GM12878 (cell line): ENCODE measurements around the gene REEP2. TPM values are rescaled to one million over a fixed set of nuclear protein-coding genes. Genes with fewer than 3 reads are reported as not detected.

Experiments
- ATAC-seq: fragments of 200-7000 bp; cut with Tn5 transposase; 3 replicates; pipeline ENCODE4 v1.9.1; 2020; ENCODE audit warnings: mild to moderate bottlenecking, moderate library complexity
- BruUV-seq: library from RNA; stranded (reverse); fragments of 400-500 nt; replicated peaks from 2 replicates; lab custom pipeline; 2021; lab: Mats Ljungman, UMichigan
- CTCF ChIA-PET: fragments of 300-600 bp; sonication (Branson Sonifier 250); formaldehyde crosslinking; extraction: SDS; loops from one replicate; lab custom pipeline; 2021; ENCODE audit warnings: inconsistent platforms; lab: Yijun Ruan, JAX
- POLR2A ChIA-PET: fragments of 350-600 bp; formaldehyde crosslinking; extraction: SDS; loops from one replicate; lab custom pipeline; 2021; ENCODE audit warnings: inconsistent platforms; lab: Charles Lee
- RAD21 ChIA-PET: fragments of 300-600 bp; sonication (Branson Sonifier 250); formaldehyde crosslinking; loops from one replicate; lab custom pipeline; 2023; ENCODE audit warnings: antibody characterized with exemption; ENCODE audit not compliant: unreplicated experiment; lab: Charles Lee
- SMC1A ChIA-PET: fragments of 300-600 bp; sonication (Branson Sonifier 250); formaldehyde crosslinking; loops from one replicate; lab custom pipeline; 2023; ENCODE audit not compliant: unreplicated experiment, uncharacterized antibody; lab: Charles Lee
- DNase-seq: peaks from one replicate; pipeline ENCODE4 v3.0.0-alpha.2; 2011; ENCODE audit warnings: low read depth, low spot score
- FAIRE-seq: peaks from 3 replicates; lab custom pipeline; 2011; peaks lifted over from hg19 to GRCh38; lab: Jason Lieb, UNC
- H2AFZ ChIP-seq: 2 replicates; pipeline ENCODE4 v1.6.0; 2011; ENCODE audit warnings: low read depth, low read length, control low read depth; ENCODE audit not compliant: control insufficient read depth
- H3K27ac ChIP-seq: 2 replicates; pipeline ENCODE4 v1.5.1; 2011; ENCODE audit warnings: control low read depth; ENCODE audit not compliant: control insufficient read depth, insufficient read depth
- H3K27me3 ChIP-seq, 2 experiments: replicated peaks in 1 of 2; 2 replicates each; pipeline versions ENCODE4 v1.6.0 to v1.6.1; 2011; ENCODE audit warnings: low read length in 1 of 2; ENCODE audit not compliant: control insufficient read depth in 2 of 2, insufficient read depth in 2 of 2
- H3K36me3 ChIP-seq, 2 experiments: 2 replicates each; pipeline ENCODE4 v1.5.1; 2011; ENCODE audit warnings: low read length in 1 of 2; ENCODE audit not compliant: control insufficient read depth in 2 of 2, insufficient read depth in 2 of 2
- H3K4me1 ChIP-seq: 2 replicates; pipeline ENCODE4 v1.6.1; 2011; ENCODE audit warnings: mild to moderate bottlenecking, low read length, moderate library complexity, mixed read lengths; ENCODE audit not compliant: control insufficient read depth, insufficient read depth
- H3K4me2 ChIP-seq: 2 replicates; pipeline ENCODE4 v1.6.0; 2011; ENCODE audit warnings: control low read depth; ENCODE audit not compliant: control insufficient read depth, insufficient read depth
- H3K4me3 ChIP-seq: fragments of 200-600 bp; sonication (generic); 2 replicates; pipeline ENCODE4 v1.5.1; 2016
- H3K79me2 ChIP-seq: 2 replicates; pipeline ENCODE4 v1.6.0; 2011; ENCODE audit warnings: low read length; ENCODE audit not compliant: control insufficient read depth, insufficient read depth
- H3K9ac ChIP-seq: 2 replicates; pipeline ENCODE4 v1.8.0; 2011; ENCODE audit warnings: low read length, control low read depth, mixed read lengths; ENCODE audit not compliant: control insufficient read depth, insufficient read depth
- H3K9me3 ChIP-seq: replicated peaks from 3 replicates; pipeline ENCODE4 v1.5.1; 2011; ENCODE audit warnings: mild to moderate bottlenecking, low read length; ENCODE audit not compliant: control insufficient read depth, insufficient read depth
- H4K20me1 ChIP-seq: 2 replicates; pipeline ENCODE4 v1.6.0; 2011; ENCODE audit not compliant: control insufficient read depth, insufficient read depth
- ATF7 ChIP-seq: fragments of 450-650 bp; IDR thresholded peaks from 2 replicates; pipeline ENCODE4 v1.6.1; 2016; ENCODE audit warnings: low read depth, mild to moderate bottlenecking
- CHD2 ChIP-seq: IDR thresholded peaks from 2 replicates; pipeline ENCODE4 v1.6.1; 2011; ENCODE audit warnings: low read depth, low read length, improper control_type of control experiment, borderline replicate concordance
- CREM ChIP-seq: IDR thresholded peaks from 2 replicates; pipeline ENCODE4 v1.6.1; 2014; ENCODE audit warnings: antibody characterized with exemption, low read depth
- ELK1 ChIP-seq: IDR thresholded peaks from 2 replicates; pipeline ENCODE4 v1.6.1; 2012; ENCODE audit warnings: low read depth, low read length, improper control_type of control experiment
- ESRRA ChIP-seq: IDR thresholded peaks from 2 replicates; pipeline ENCODE4 v1.6.1; 2012; ENCODE audit warnings: mild to moderate bottlenecking, low read length, improper control_type of control experiment
- ETV6 ChIP-seq, 2 experiments: fragments of 450-650 bp in 1 of 2; IDR thresholded peaks in 1 of 2; conservative IDR thresholded peaks in 1 of 2; 2 replicates each; pipeline ENCODE4 v1.6.1; 2014; ENCODE audit warnings: antibody characterized with exemption in 1 of 2, borderline replicate concordance in 1 of 2, low read depth in 1 of 2, mild to moderate bottlenecking in 1 of 2, moderate library complexity in 1 of 2
- IRF4 ChIP-seq: IDR thresholded peaks from 2 replicates; pipeline ENCODE4 v1.6.1; 2011; ENCODE audit warnings: low read depth, low read length
- MAX ChIP-seq: IDR thresholded peaks from 2 replicates; pipeline ENCODE4 v1.6.1; 2012; ENCODE audit warnings: low read depth, low read length, improper control_type of control experiment
- NFXL1 ChIP-seq: fragments of 450-650 bp; IDR thresholded peaks from 2 replicates; pipeline ENCODE4 v1.6.1; 2017; ENCODE audit warnings: antibody characterized with exemption, mild to moderate bottlenecking, borderline replicate concordance
- NR2F1 ChIP-seq: fragments of 450-650 bp; conservative IDR thresholded peaks from 2 replicates; pipeline ENCODE4 v1.6.1; 2017; ENCODE audit warnings: mild to moderate bottlenecking
- POLR2AphosphoS5 ChIP-seq: IDR thresholded peaks from 2 replicates; pipeline ENCODE4 v1.6.1; 2011; ENCODE audit warnings: mild to moderate bottlenecking, low read length, inconsistent platforms
- RAD21 ChIP-seq: IDR thresholded peaks from 2 replicates; pipeline ENCODE4 v1.6.1; 2011; ENCODE audit warnings: mild to moderate bottlenecking, low read depth, low read length, moderate library complexity; ENCODE audit not compliant: insufficient read depth
- YY1 ChIP-seq: IDR thresholded peaks from 2 replicates; pipeline ENCODE4 v1.6.1; 2011; ENCODE audit warnings: low read depth, mild to moderate bottlenecking, low read length
- ZNF622 ChIP-seq: fragments of 450-650 bp; IDR thresholded peaks from 2 replicates; pipeline ENCODE4 v1.6.1; 2017; ENCODE audit warnings: mild to moderate bottlenecking, inconsistent platforms
- WGBS: methylation state at CpG from one replicate; pipeline ENCODE4 v1.1.6; 2016; ENCODE audit warnings: low lambda C conversion rate; ENCODE audit not compliant: insufficient replicate concordance, insufficient coverage; ENCODE audit errors: missing lambda C conversion rate; 5-methylcytosine and 5-hydroxymethylcytosine counted together
- in situ Hi-C: fragments of 300-500 bp; cut with MboI; formaldehyde crosslinking; loops from 9 replicates; pipeline ENCODE4 v1.14.3; 2018; ENCODE audit warnings: mixed read lengths
- intact Hi-C: fragments of 100-400 bp; cut with micrococcal nuclease; formaldehyde crosslinking; loops from one replicate; pipeline ENCODE4 v1.14.2; 2022; ENCODE audit not compliant: unreplicated experiment
- polyA plus RNA-seq, 11 experiments: library from polyadenylated mRNA; depleted of rRNA in 4 of 11; unstranded in 6 of 11; stranded (reverse) in 5 of 11; fragments of >200 nt; fragmentation: Nextera tagmentation in 4 of 11; fragmentation: Illumina TruSeq in 1 of 11; extraction: Ambion mirVana in 4 of 11; extraction: Trizol in 1 of 11; gene quantifications; 1 replicate in 1 of 11; 2 replicates in 10 of 11; pipeline versions ENCODE4 v1.2.1 to v1.2.3, GENCODE V29; 2011 to 2016; ENCODE audit warnings: inconsistent platforms in 2 of 11, missing spikeins in 2 of 11, low read depth in 1 of 11
- total RNA-seq, 4 experiments: library from RNA; depleted of rRNA in 3 of 4; stranded (reverse); fragments of >200 nt in 3 of 4; fragmentation: Illumina TruSeq in 1 of 4; extraction: Trizol in 1 of 4; gene quantifications; 2 replicates each; pipeline versions ENCODE4 v1.2.1 to v1.2.3, GENCODE V29; 2013 to 2021
- TF ChIP-seq, protein P1 (sequence below): fragments of 450-650 bp; IDR thresholded peaks from 2 replicates; pipeline ENCODE4 v1.6.1; 2017; ENCODE audit warnings: mild to moderate bottlenecking, moderate library complexity

Gene REEP2
- total and polyA plus RNA-seq, 10 of the 15 experiments (the other 5 are each of a cell fraction or from before 2014, with no cell fraction given), result 0.10 to 3.1 (median 2.0) TPM

DNA sequence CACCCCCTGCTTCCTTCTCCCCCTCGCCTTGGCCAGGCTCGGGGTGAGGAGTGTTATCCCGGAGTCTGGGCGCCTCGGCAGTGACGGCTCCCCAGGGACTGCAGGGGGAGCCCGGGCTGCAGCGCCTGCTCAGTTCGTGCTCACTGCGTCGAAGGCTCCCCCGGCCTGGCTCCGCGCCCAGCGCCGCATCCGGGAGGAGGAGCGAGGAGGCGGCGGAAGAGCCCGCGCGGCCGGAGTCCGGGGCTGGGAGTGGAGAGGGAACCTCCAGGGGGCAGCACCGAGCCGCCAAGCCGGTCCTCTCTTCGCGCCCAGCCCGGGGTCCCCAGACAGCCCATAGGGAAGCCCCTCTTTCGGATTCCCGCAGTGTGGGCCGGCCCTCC lies 25.1 kb downstream of the REEP2 start (continued):
- TF ChIP-seq ZNF622 (no peak), CHD2 (peak; percentile 22; the same call in 1 of the 2 replicates), YY1 (no peak), NR2F1 (no peak), CREM (peak; percentile 56; the same call in 1 of the 2 replicates), ATF7 (no peak), POLR2AphosphoS5 (0 out of 2 replicates have a peak, but pooled peaks have one; percentile 7), ESRRA (no peak), IRF4 (no peak), RAD21 (peak; percentile 29; the same call in 1 of the 2 replicates)

GRCh38 chr5:138464388-138465260 lies 25.8 kb downstream of the REEP2 start:
- in situ Hi-C loops (no loop called here), intact Hi-C loops (loop anchor here (1.0 to 10.0 kb wide), 4 partner anchors 28 to 800 kb away; partner anchors contain the start of genes ETF1 and HNRNPA0)
- Histone ChIP-seq H3K4me3 (peak overlapping the region; percentile 80), H3K9me3 (no peaks in the 10 kb centered on the region), H3K79me2 (no peaks in the 10 kb centered on the region), H3K4me1 (peaks cover 13% of the 10 kb centered on the region), H4K20me1 (no peaks in the 10 kb centered on the region), H3K27ac (peak overlapping the region; percentile 98), H2AFZ (peak overlapping the region; percentile 84), H3K9ac (peak overlapping the region; percentile 89), H3K27me3 (peaks cover 0 to 6% of the 10 kb centered on the region in 2 experiments; a peak in 1 of 4 replicates), H3K4me2 (peak overlapping the region; percentile 95), H3K36me3 (no peaks in the 10 kb centered on the region; a peak in 1 of 4 replicates)
- 1% methylated on average over 64 of the region's 64 CpGs for WGBS
- ChIA-PET POLR2A (interaction anchor here (0.6 to 1.9 kb wide), 14 partner anchors 10 to 808 kb away, joined by 3 to 14 read pairs (median 4); partner anchors contain the start of genes CDC23, ETF1, FAM53C and KDM3B), RAD21 (interaction anchor here (0.8 to 2.7 kb wide), 8 partner anchors 9 to 285 kb away, joined by 3 to 12 read pairs (median 4); partner anchors contain the start of genes BRD8, ETF1, FAM53C and HSPA9), SMC1A (interaction anchor here (0.6 to 1.2 kb wide), 3 partner anchors 35 to 79 kb away, joined by 3 to 7 read pairs (median 4); partner anchors contain the start of gene ETF1), CTCF (interaction anchor here (0.8 to 9.2 kb wide), 10 partner anchors 15 to 284 kb away, joined by 3 to 71 read pairs (median 8); partner anchors contain the start of genes ETF1, FAM53C and KDM3B)
- FAIRE-seq, result peak; percentile 93
- BruUV-seq, result TSS peak; percentile 91
- peak; percentile 85 for ATAC-seq
- DNase-seq, result peak; percentile 94
- TF ChIP-seq RAD21 (no peak), MAX (no peak), ELK1 (peak; percentile 100), NFXL1 (no peak), NR2F1 (peak; percentile 86), ETV6 (conservative IDR thresholded peaks at IDR 0.05 in 1 of 2, IDR thresholded peaks at IDR 0.05 in 1 of 2; ENCODE audit: borderline replicate concordance in 1 of 2, low read depth in 1 of 2) (0 out of 4 replicates have a peak, but pooled peaks of 1 of the 2 experiments have one; percentile 3)
- TF ChIP-seq, protein P1, sequence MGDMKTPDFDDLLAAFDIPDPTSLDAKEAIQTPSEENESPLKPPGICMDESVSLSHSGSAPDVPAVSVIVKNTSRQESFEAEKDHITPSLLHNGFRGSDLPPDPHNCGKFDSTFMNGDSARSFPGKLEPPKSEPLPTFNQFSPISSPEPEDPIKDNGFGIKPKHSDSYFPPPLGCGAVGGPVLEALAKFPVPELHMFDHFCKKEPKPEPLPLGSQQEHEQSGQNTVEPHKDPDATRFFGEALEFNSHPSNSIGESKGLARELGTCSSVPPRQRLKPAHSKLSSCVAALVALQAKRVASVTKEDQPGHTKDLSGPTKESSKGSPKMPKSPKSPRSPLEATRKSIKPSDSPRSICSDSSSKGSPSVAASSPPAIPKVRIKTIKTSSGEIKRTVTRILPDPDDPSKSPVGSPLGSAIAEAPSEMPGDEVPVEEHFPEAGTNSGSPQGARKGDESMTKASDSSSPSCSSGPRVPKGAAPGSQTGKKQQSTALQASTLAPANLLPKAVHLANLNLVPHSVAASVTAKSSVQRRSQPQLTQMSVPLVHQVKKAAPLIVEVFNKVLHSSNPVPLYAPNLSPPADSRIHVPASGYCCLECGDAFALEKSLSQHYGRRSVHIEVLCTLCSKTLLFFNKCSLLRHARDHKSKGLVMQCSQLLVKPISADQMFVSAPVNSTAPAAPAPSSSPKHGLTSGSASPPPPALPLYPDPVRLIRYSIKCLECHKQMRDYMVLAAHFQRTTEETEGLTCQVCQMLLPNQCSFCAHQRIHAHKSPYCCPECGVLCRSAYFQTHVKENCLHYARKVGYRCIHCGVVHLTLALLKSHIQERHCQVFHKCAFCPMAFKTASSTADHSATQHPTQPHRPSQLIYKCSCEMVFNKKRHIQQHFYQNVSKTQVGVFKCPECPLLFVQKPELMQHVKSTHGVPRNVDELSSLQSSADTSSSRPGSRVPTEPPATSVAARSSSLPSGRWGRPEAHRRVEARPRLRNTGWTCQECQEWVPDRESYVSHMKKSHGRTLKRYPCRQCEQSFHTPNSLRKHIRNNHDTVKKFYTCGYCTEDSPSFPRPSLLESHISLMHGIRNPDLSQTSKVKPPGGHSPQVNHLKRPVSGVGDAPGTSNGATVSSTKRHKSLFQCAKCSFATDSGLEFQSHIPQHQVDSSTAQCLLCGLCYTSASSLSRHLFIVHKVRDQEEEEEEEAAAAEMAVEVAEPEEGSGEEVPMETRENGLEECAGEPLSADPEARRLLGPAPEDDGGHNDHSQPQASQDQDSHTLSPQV, result no peak
